Dedifferentiated amniotic fluid mesenchymal stem cell (primary cell): ENCODE measurements around the gene BMP7.
"Not testable (repeated sequence)": the region's sequence is repeated elsewhere in the genome, so short reads cannot be mapped to it uniquely, and the experiment has no call there.

Experiments used
- DNase-seq: peaks from one replicate; pipeline ENCODE4 v3.0.0-alpha.2; 2016; ENCODE audit errors: extremely low spot score

Gene BMP7

GRCh38 chr20:57265336-57265996 is 975 bp downstream of the BMP7 start:
- DNase-seq = no peak

DNA sequence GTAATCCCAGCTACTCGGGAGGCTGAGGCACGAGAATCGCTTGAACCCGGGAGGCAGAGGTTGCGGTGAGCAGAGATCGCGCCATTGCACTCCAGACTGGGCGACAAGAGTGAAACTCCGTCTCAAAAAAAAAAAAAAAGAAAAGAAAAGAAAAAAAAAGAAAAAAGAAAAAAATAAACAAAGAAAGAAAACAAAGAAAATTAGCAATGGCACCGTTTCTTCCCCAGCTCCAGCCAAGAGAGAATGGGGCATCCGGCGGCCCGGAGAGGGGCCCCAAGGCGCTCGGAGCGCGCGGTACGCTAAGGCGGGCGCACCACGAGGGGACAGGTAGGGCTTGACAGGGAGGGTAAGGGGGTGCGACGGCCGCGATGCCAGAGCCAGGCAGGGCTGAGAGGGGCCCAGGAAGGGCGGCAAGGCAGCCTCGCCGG is 1.5 kb downstream of the BMP7 start:
- not testable (repeated sequence) for DNase-seq

- DNase-seq = no peak
Observed at GRCh38 chr20:57263801-57264792, 2.3 kb downstream of the BMP7 start.

DNA sequence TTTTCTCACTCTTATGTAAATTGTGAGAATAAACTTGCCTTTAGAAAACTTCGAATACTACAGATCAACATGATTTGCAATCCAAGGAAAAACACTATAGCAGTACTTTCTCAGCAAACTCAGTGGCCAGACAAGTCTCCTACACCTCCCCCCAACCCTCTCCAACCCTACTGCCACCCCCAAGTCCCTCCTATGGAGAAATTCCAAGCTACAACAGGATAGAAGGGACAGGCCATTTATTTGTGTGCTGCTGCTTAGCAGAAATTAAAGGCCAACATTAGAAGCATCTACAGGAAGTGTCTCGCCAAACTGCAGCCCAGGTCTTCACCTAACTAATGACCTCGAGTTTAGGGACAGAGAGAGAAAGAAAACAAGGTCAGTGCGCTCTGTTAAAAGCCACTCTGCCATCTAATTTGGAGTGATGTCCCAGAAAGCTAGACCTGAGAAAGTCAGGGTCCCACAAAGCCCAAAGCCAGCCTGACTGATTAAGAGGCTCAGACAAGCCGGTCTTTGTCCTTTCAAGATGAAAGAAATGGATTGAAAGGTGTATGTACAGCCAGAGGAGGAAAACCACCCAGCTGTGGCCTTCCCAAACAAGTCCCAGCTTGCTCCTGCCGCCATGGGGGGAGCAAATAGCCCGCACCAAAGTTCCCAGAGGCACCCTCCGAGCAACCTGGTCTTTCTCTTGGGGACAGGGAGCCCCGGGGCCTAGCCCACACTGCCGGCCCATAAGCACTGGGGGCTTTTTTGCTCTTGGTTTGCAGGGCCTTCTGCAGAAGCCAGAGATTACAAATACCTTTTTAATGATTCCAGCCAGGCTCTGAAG is 3.4 kb downstream of the BMP7 start:
- no peak for DNase-seq

GRCh38 chr20:57262301-57262700 is 4.1 kb downstream of the BMP7 start:
- DNase-seq = no peak

DNA sequence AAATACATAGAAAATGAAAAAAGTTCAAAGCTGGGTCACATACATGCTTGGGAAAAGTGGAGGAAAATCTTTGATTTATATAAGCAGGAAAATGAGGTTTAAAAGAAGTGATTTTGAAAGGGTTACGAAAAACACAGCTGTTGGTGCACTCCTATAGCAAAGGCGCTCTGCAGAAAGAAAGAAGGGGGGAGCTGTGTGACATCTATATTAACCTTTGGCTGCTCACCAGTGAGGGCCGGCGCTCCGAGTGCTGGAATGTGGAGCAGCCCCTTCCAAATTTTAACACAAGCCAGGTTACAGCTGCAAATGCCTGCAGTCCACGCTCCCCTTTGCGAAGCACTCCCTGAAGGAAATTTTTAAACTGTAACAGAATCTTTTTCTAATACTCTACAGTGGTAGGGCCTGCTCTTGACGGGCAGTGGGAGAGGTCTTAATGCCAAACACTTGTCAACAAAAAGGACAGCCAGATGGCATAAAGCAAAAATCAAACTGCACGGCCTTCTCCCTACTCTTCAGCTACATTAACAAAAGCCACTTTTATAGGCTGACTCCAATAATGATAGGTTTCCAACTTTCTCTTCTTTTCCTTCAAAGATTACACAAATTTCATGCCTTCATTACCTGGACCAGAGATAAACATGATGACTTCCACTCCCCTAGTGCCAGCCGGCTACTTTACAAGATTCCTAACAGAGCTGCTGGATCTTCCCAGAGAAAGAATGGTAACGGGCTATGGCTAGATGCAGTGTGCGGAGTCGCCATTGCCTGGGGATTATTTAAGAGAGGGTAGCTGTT is 4.8 kb downstream of the BMP7 start:
- DNase-seq = no peak

DNA sequence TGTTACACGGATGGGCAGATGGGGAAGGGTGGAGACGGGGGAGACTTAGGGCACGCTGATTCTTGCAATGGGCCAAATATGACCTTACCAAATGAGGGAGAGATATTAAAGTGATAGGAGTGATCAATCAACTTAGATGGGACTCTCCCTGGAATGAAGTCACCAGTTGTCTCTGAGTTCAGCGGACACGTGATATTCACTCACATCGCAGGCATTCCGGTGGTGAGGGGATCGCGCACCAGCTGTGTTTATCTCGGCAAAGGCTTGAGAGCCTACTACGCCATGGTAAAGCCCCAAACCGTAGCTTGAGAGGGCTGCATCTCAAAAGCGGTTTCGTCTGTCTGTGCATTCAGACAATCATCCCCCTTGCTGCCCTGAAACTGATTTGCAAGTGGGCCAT is 5.5 kb downstream of the BMP7 start:
- no peak for DNase-seq

DNA sequence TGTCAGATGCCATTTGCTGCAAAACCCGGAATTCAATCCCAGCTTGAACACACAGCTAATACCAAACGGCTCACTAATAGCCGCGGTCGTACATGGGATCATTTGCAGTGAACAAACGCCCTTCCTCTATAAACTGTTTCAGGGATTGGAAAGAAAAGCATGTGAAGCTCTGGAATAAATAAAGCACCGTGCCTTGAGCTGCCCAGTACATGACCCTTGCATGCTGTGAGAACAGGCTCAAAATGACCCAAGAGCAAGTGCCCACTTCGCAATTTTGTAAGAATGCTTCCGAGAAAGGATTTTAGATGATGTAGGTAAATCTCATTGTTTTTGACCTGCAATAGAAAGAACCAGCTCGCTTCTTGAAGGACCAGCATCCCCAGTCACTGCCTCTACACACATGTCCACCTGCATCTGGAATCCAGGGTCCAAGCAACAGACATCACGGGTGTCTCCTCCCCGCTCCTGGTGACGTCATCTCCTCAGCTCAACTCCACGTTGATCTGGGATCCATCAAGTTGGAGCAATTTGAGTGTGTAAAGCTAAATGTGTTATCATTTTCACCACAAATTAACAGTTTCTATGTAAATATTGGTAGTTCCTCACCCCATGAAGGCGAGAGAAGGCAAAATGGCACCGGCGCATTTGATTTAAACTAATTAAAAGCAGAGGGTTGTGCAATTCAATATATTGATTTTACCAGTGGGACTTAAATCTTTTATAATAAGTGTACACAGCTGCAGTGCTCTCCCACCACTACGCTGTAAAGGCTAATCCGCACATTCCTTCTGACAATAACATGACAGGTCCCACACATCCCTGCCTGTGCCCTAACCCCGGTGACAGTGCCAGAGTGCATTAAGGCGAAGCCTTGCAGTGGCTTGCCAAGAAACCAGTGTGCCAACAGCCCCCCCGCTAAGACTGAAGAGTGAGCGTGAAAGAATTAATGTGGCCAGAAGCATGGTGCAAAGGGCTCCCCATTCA is 6.2 kb downstream of the BMP7 start:
- DNase-seq = no peak

- no peak for DNase-seq
Observed at GRCh38 chr20:57259121-57259937, 7.1 kb downstream of the BMP7 start.

DNA sequence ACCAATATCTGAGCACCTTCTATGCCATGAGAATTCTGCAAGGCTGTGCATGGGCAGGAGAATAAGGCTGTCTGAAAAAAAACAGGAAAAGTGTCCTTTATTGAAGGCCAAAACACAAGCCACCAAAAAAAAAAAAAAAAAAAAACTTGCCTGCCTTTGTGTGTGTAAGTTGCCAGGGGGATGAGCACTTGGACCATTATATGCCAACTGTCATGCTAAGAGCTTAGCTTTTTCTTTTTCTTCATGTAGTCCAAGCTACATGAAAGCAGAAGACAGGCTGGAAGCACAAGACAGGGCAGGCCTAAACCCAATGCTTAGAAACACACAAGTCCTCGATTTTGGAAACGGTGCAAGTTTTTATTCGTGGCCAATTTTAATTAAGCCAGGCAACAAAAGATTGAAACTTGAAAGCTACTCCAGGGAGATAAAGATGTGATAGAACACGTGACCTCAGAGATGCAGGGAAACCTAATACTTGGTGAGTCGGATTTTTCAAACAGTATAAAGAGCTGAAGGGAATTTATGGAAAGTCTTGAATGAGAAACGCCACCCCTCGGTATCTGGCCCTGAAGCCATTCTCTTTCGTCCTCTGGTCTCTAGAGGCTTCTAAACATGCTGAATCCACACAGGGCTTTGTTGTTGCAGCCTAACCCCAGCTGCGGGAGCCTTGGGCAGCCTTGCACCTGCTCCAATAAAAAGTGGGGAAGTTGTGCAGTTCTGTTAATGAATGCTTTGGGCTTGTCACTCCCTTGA is 8.6 kb downstream of the BMP7 start:
- no peak for DNase-seq

GRCh38 chr20:57256908-57257307 is 9.5 kb downstream of the BMP7 start:
- DNase-seq = no peak

GRCh38 chr20:57256205-57256604 is 10.2 kb downstream of the BMP7 start:
- DNase-seq = no peak

DNA sequence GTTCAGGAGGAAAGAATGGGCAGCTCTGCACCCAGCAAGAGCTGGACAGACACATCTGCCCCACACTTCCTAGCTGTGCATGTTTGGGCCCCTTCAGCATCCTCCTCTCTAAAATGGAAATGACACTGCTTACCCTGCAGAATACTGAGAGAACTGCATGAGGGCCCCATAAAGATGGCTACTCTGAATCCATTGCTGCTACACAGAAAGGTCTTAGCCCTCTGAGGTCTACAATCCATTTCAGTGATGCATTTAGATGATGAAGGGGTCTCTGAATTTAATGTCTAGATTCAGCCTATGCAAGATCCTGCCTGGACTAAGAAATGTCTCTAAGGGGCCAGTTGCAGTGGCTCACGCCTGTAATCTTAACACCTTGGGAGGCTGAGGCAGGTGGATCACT is 11.3 kb downstream of the BMP7 start:
- no peak for DNase-seq

DNA sequence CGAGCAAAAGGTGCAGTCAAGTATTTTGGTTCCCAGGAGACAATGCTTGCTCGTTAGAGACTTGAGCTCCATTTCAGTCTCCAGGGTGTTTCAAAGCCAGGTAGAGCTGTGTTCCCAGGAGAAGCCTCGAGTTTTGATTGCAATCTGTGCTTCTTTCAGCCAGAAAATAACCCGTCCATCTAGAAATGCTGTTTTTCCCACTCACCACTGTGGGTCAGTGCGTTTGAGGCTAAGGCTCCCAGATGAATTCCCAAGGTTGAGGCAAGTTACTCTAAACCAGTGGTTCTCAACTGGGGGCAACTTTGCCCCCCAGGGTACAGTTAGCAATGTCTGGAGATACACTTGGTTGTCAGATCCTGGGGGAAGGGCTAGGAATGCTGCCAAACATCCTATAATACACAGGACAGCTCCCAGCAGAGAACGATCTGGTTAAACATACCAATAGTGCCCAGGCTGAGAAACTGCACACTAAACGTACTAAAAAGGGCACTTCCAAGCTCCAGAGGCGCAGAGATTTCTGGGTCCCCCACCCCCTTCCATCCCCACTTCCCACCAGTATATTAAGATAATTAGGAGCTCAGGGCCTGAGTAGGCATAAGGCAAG is 13.8 kb downstream of the BMP7 start:
- no peak for DNase-seq

DNA sequence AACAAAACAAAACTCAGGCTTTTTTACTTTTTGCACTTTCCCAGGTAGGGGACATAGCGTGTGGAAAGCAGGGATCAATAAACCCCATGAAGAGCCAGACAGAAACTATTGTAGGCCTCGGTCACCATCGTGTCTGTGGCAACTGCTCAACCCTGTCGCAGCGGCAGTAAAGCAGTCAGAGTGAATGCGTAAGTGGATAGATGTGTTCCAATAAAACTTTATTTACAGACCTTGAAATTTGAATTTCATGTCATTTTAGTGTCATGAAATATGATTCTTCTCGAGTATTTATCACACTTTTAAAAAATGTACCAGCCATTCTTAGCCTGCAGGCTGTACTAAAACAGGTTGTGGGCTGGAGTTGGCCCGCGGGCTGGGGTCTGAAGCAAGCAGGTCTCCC is 14.5 kb downstream of the BMP7 start:
- no peak for DNase-seq

DNA sequence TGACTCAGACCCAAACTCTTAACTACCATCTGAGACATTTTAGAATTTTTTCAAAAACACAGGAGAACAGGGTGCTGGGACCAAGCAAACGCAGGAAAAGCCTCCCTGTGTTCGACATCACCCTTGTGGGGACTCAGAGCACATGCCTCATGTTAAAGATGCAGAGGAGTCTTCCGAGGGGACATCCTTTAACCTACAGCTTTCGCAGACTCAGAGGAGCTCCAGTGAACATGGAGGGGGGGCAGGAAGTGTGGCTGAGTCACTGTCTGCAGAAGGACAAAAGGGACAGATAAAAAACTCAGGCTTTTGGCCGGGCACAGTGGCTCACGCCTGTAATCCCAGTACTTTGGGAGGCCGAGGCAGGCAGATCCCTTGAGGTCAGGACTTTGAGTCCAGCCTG is 15.1 kb downstream of the BMP7 start:
- no peak for DNase-seq

GRCh38 chr20:57250607-57251343 is 15.7 kb downstream of the BMP7 start:
- DNase-seq = no peak
